Amniotic epithelial cell (primary cell): ENCODE data around the gene RXFP4.
"Not testable (repeated sequence)": the region's sequence is repeated elsewhere in the genome, so short reads cannot be mapped to it uniquely, and the experiment has no call there.

Experiments used
- DNase-seq: peaks from one replicate; pipeline ENCODE4 v3.0.0-alpha.2; 2010; ENCODE audit warnings: low read depth

RXFP4 gene

DNA sequence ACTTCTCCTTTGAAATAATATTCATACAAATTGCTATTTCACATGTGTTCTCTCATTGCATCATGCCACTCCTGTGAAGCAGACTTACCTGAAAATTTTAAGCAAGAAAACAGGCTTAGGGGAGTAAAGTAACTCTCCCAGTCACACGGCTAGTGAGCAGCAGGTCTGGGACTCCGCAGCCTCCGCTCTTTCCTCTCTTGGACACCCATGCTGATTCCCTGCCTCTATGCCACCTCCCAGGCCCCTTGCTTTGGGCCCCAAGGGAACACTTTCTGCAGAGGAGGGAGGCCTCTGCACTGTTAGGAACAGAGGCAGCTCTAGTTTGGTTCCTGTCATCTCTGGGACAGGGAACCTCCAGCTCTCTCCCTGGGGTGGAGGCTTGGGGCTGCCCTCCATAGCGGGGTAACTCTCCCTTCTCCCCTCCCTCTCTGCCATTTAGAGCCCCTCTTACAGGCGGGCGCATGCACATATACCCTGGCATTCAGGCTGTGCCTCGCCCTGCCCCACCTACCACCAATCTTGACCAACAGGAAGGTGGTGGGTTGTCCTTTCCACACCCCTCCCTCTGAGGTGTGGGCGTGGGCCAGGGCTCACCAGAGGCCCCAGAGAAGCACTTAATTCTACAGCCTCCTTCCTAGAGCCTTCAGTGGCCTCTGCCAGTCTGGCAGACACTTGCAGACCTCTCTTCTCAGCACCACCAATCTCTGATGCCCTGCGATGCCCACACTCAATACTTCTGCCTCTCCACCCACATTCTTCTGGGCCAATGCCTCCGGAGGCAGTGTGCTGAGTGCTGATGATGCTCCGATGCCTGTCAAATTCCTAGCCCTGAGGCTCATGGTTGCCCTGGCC is at the start of gene RXFP4:
TSS of gene RXFP4 (plus strand) at position 646 of the 852 bp plus-strand sequence. CDS start at position 718, 72 bp downstream.
- DNase-seq = no peak

GRCh38 chr1:155892796-155893195 is 48.6 kb upstream of the RXFP4 start:
- DNase-seq = peak; percentile 68

DNA sequence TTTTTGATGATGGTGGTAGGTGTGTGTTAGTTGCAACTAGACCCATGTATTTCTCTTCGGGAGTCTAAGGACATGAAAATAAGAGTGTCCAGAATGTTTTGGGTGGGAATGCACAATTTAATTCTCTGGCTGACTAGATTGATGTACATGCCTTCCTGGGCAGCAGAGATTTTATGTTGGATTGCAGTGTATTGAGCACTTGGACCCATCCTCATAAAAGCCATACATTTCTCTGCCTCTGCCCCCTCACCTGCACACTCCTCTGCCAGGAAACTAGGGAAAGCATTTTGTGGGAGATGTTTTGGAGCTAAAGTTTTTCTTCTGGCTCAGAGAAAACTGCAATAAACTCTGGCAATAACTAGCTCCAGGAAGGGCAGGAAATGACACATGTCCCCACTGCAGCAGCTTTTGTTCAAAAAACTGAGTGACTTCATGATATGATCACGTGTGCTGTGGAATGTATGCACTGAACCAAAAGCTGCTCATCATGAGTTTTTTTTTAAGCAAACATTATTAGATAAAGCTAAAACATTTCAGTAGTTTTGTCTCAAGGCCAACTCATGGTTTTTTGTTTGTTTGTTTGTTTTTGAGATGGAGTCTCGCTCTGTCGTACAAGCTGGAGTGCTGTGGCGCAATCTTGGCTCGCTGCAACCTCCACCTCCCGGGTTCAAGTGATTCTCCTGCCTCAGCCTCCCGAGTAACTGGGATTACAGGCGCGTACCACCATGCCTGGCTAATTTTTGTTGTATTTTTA is 47.9 kb upstream of the RXFP4 start:
- peak; percentile 57 for DNase-seq

DNA sequence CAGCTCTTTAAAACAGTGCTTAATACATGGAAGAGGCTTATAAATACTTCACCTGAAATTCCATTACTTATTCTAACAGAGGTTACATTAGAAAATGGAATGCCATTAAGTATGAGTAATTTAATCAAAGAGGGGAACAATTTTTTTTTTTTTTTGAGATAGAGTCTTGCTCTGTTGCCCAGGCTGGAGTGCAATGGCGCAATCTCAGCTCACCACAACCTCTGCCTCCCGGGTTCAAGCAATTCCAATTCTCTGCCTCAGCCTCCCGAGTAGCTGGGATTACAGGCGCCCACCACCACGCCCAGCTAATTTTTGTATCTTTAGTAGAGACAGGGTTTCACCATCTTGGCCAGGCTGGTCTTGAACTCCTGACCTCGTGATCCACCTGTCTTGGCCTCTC is 45.8 kb upstream of the RXFP4 start:
- not testable (repeated sequence) for DNase-seq

DNA sequence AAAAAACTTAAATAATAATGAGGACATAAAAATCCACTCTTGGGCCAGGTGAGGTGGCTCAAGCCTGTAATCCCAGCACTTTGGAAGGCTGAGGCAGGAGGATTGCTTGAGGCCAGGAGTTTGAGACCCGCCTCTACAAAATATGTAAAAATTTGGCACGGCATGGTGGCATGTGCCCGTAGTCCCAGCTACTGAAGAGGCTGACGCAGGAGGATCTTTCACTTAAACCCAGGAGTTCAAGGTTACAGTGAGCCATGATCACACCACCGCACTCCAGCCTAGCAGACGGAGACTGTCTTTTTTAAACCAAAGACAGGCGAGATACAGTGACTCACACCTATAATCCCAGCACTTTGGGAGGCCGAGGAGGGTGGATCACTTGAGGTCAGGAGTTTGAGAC is 45.0 kb upstream of the RXFP4 start:
- DNase-seq = not testable (repeated sequence)

GRCh38 chr1:155897746-155898145 is 43.7 kb upstream of the RXFP4 start:
- no peak for DNase-seq

- DNase-seq = no peak
Observed at GRCh38 chr1:155898888-155899287, 42.5 kb upstream of the RXFP4 start.

DNA sequence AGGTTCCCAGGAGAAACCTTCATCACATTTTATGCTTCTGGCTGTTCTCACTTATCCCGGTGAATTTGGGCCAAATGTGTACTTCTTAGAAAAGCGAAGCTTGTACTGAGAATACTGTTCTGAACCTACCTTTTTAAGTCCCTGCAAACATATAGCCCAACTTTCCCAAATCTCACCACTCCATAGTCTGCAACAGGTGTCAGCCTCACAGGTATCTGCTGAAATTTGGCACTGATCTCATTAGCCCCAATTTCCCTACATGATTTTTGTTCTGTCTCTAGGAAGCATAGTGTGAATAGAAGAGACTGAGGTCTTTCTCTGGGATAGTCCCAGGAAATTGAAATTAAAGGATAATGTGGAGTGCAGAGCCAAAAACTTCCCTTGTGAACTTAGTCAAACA is 41.8 kb upstream of the RXFP4 start:
- DNase-seq = no peak

- no peak for DNase-seq
Observed at GRCh38 chr1:155900161-155900560, 41.3 kb upstream of the RXFP4 start.

GRCh38 chr1:155904261-155904660 is 37.2 kb upstream of the RXFP4 start:
- no peak for DNase-seq

GRCh38 chr1:155909894-155910293 is 31.5 kb upstream of the RXFP4 start:
- peak; percentile 40 for DNase-seq

GRCh38 chr1:155910621-155911121 is 30.8 kb upstream of the RXFP4 start:
- DNase-seq = no peak

DNA sequence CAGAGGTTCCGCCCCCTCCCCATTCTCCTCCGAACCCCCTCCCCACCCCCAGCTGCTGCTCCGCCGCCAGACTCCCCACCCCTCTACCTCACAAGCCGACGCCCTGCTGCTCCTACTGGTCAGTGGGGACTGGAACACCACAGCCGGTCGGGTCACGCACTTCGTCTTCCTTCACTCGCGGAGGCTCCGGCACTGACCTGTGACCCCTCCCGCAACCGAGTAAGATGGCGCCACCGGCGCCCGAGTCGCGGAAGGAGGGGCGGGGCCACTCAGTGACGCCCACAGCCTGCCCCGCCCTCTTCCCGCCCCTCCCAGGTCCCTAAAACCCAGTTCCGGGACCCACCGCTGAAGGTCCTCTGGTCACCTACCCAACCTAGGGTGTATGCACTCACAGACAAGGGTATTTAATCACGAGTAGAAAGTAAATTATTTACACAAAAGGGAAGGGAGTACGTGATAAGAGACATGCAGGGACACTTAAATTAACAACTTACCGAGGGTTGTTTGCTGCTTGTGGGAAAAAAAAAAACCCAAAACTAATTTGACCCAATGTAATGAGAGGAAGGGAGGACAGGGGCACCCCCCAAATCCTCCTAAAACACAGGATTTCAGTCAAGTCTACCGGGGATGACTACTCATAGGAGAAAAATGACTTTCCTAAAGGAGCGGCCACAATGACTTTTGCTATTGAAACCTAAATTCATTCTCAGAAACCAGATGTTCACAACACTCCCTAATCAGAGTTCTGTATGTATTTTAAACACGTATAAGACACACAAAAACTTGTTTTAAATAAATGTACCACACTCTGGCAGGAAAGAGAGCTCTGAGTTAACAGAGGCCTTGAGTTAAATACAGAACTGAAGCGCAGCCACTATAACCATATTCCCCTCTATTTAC is 30.0 kb upstream of the RXFP4 start, which contains the start of gene RIT1:
TSS of gene RIT1 (minus strand) at position 194 of the 900 bp plus-strand sequence. CDS start 588 bp downstream, outside the sequence.
- DNase-seq = peak; percentile 67

GRCh38 chr1:155912056-155912536 is 29.3 kb upstream of the RXFP4 start:
- DNase-seq = no peak

GRCh38 chr1:155913969-155914757 is 27.3 kb upstream of the RXFP4 start:
- DNase-seq = peak; percentile 35

GRCh38 chr1:155918660-155919059 is 22.8 kb upstream of the RXFP4 start:
- DNase-seq = no peak

DNA sequence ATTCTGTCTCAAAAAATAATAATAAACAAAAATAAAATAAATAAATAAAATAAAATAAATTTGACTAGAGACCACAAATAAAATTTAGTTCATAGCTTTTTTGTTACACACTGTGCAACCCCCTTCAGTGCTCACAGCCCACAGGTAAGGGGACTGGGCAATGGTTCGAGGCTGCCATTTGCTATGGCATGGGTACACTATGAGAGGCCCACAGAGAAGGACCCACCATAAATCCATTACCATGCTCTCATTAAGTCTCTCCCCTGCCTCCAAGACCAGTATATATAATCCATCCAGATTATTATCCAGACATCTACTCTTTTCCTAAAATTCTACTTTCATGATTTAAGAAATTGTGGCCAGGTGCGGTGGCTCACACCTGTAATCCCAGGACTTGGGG is 21.6 kb upstream of the RXFP4 start:
- DNase-seq = no peak

GRCh38 chr1:155920717-155921116 is 20.7 kb upstream of the RXFP4 start:
- no peak for DNase-seq

GRCh38 chr1:155925506-155925905 is 15.9 kb upstream of the RXFP4 start:
- no peak for DNase-seq

- DNase-seq = peak; percentile 75
Observed at GRCh38 chr1:155929057-155929456, 12.4 kb upstream of the RXFP4 start.

- DNase-seq = not testable (repeated sequence)
Observed at GRCh38 chr1:155930725-155931124, 10.7 kb upstream of the RXFP4 start.
